GM19043 (cell line): ENCODE measurements around the gene LIN7B.

Source experiments
- ATAC-seq: cut with Tn5 transposase; IDR thresholded peaks from one replicate; pipeline ENCODE4 v1.9.1; 2021; ENCODE audit warnings: low read depth; ENCODE audit not compliant: unreplicated experiment

LIN7B gene

GRCh38 chr19:49094505-49095482 lies 19.4 kb upstream of the LIN7B start:
- ATAC-seq: no peak

GRCh38 chr19:49097453-49098288 lies 16.5 kb upstream of the LIN7B start:
- no peak for ATAC-seq

GRCh38 chr19:49098795-49099194 lies 15.4 kb upstream of the LIN7B start:
- ATAC-seq: no peak

GRCh38 chr19:49101160-49101559 lies 13.0 kb upstream of the LIN7B start:
- no peak for ATAC-seq

GRCh38 chr19:49102303-49102702 lies 11.9 kb upstream of the LIN7B start:
- ATAC-seq: no peak

- no peak for ATAC-seq
These were observed 10.7 kb upstream of the LIN7B start for GRCh38 chr19:49103331-49104085.

GRCh38 chr19:49104229-49104864 lies 9.8 kb upstream of the LIN7B start:
- no peak for ATAC-seq

GRCh38 chr19:49106648-49107135 lies 7.5 kb upstream of the LIN7B start:
- no peak for ATAC-seq

- no peak for ATAC-seq
These were observed 6.3 kb upstream of the LIN7B start for GRCh38 chr19:49107625-49108459.

- no peak for ATAC-seq
These were observed 5.1 kb upstream of the LIN7B start for GRCh38 chr19:49109051-49109450.

GRCh38 chr19:49109569-49110233 lies 4.5 kb upstream of the LIN7B start:
- ATAC-seq: no peak

- ATAC-seq: no peak
These were observed 3.6 kb upstream of the LIN7B start for GRCh38 chr19:49110567-49110966.

- ATAC-seq: no peak
These were observed 2.8 kb upstream of the LIN7B start for GRCh38 chr19:49111218-49111998.

GRCh38 chr19:49114630-49115363 lies 627 bp downstream of the LIN7B start:
- ATAC-seq: no peak

- no peak for ATAC-seq
These were observed 2.4 kb downstream of the LIN7B start for GRCh38 chr19:49116544-49116943.

- ATAC-seq: no peak
These were observed 3.8 kb downstream of the LIN7B start for GRCh38 chr19:49117677-49118564.
